Measurements from ENCODE around the gene PATZ1. TPM values are rescaled to one million over a fixed set of nuclear protein-coding genes. Genes with fewer than 3 reads are reported as not detected.

The PATZ1 gene
- total and polyA plus RNA-seq, 9 donors = 26.3 to 44.5 (median 37.0) TPM

- no peak for DNase-seq
- WGBS, 3 donors = 53 to 61% (median 60%) methylated on average over 4 of the region's 4 CpGs
- Histone ChIP-seq H3K27me3 (no peaks in the 10 kb centered on the region), H3K4me1 (ENCODE audit: insufficient read depth) (peaks cover 2% of the 10 kb centered on the region), H3K27ac (no peak overlapping the region), H3K4me3 (no peak overlapping the region), H3K36me3 (no peaks in the 10 kb centered on the region), H3K9me3 (no peaks in the 10 kb centered on the region)
- intact Hi-C loops (cut with DNase I) = no loop called here
- no peak for TF ChIP-seq CTCF (IDR thresholded peaks at IDR 0.05)
- no peak for TF ChIP-seq EP300 (IDR thresholded peaks at IDR 0.05)
- no peak for TF ChIP-seq POLR2A (IDR thresholded peaks at IDR 0.05)
These were observed 64.4 kb downstream of the PATZ1 start for GRCh38 chr22:31281733-31282132.

DNA sequence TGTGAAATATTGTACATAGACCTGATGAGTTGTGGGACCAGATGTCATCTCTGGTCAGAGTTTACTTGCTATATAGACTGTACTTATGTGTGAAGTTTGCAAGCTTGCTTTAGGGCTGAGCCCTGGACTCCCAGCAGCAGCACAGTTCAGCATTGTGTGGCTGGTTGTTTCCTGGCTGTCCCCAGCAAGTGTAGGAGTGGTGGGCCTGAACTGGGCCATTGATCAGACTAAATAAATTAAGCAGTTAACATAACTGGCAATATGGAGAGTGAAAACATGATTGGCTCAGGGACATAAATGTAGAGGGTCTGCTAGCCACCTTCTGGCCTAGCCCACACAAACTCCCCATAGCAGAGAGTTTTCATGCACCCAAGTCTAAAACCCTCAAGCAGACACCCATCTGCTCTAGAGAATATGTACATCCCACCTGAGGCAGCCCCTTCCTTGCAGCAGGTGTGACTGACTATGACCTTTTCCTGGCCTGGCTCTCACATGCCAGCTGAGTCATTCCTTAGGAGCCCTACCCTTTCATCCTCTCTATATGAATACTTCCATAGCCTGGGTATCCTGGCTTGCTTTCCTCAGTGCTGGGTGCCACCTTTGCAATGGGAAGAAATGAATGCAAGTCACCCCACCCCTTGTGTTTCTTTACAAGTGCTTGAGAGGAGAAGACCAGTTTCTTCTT lies 66.2 kb downstream of the PATZ1 start:
- intact Hi-C loops (cut with DNase I) = no loop called here
- TF ChIP-seq POLR2A (IDR thresholded peaks at IDR 0.05) (no peak), EP300 (IDR thresholded peaks at IDR 0.05) (no peak), CTCF (IDR thresholded peaks at IDR 0.05) (no peak)

DNA sequence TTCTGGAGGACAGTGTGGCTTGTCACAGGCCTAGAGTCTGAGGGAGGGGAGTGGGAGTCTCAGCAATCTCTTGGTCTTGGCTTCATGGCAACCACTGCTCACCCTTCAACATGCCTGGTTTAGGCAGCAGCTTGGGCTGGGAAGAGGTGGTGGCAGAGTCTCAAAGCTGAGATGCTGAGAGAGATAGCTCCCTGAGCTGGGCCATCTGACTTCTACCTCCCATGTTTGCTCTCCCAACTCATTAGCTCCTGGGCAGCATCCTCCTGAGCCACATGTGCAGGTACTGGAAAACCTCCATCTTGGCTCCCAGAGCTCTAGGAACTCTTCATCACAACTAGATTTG lies 66.8 kb downstream of the PATZ1 start:
- Histone ChIP-seq H3K9me3 (no peaks in the 10 kb centered on the region), H3K27ac (peak overlapping the region in 1 of 2 donors; percentile 68), H3K36me3 (no peaks in the 10 kb centered on the region), H3K4me1 (ENCODE audit: insufficient read depth) (peaks cover 2% of the 10 kb centered on the region), H3K4me3 (no peak overlapping the region), H3K27me3 (no peaks in the 10 kb centered on the region)
- no peak for DNase-seq
- TF ChIP-seq EP300 (IDR thresholded peaks at IDR 0.05) = no peak
- no peak for TF ChIP-seq CTCF (IDR thresholded peaks at IDR 0.05)
- no peak for TF ChIP-seq POLR2A (IDR thresholded peaks at IDR 0.05)
- intact Hi-C loops (cut with DNase I) = no loop called here

More for the DNA sequence above, 66.2 kb downstream of the PATZ1 start:
- Histone ChIP-seq H3K36me3 (no peaks in the 10 kb centered on the region), H3K27me3 (no peaks in the 10 kb centered on the region), H3K27ac (no peak overlapping the region), H3K4me1 (ENCODE audit: insufficient read depth) (peaks cover 2% of the 10 kb centered on the region), H3K4me3 (no peak overlapping the region), H3K9me3 (no peaks in the 10 kb centered on the region)
- peak in 1 of 5 donors; percentile 3 for DNase-seq

- DNase-seq = peak; percentile 51 to 72 (median 63)
- no peaks in the 10 kb centered on the region for H3K27me3 ChIP-seq
- H3K9me3 ChIP-seq = no peaks in the 10 kb centered on the region
- H3K27ac ChIP-seq = peak overlapping the region in 1 of 2 donors; percentile 68
- H3K4me1 ChIP-seq (ENCODE audit: insufficient read depth) = peaks cover 2% of the 10 kb centered on the region
- WGBS, 3 donors = 40 to 59% (median 46%) methylated on average over 6 of the region's 6 CpGs
- H3K36me3 ChIP-seq = no peaks in the 10 kb centered on the region
- no peak overlapping the region for H3K4me3 ChIP-seq
- intact Hi-C loops (cut with DNase I) = no loop called here
- TF ChIP-seq CTCF (IDR thresholded peaks at IDR 0.05) = no peak
- no peak for TF ChIP-seq POLR2A (IDR thresholded peaks at IDR 0.05)
- TF ChIP-seq EP300 (IDR thresholded peaks at IDR 0.05) = no peak
These were observed 67.4 kb downstream of the PATZ1 start for GRCh38 chr22:31278626-31279326.

All from ovary (tissue), 9 donors.